Stimulated activated CD4-positive, alpha-beta T cell treated with anti-CD3 and anti-CD28 coated beads, Interleukin-12 subunit alpha, Interleukin-12 subunit beta, amount 100 ng/mL, for 4 hours (primary cell): ENCODE data around the gene SPAG16.
"Not testable (repeated sequence)": the region's sequence is repeated elsewhere in the genome, so short reads cannot be mapped to it uniquely, and the experiment has no call there.

ENCODE experiments used
- DNase-seq: peaks from one replicate; pipeline ENCODE4 v3.0.0-alpha.2; 2020

The SPAG16 gene

GRCh38 chr2:213274143-213274542 is 10.1 kb upstream of the SPAG16 start:
- DNase-seq, result no peak

DNA sequence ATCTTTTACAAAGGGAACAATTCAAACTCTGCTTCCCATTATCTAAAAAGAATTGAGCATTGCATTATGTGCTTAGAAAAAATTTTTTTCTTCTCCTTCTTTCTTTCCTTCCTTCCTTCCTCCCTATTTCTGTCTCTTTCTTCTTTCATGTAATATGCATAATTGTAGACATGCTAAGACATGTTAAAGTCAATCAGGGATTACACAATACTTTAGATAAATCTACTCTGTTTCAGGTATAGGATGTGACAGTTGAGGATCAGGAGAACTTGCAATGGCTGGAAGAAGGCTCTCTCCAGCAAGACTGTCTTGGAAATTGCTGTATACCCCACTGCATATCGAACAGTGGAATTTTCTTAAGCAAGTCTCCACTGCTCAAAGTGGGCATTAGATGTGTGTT is 9.0 kb upstream of the SPAG16 start:
- no peak for DNase-seq

DNA sequence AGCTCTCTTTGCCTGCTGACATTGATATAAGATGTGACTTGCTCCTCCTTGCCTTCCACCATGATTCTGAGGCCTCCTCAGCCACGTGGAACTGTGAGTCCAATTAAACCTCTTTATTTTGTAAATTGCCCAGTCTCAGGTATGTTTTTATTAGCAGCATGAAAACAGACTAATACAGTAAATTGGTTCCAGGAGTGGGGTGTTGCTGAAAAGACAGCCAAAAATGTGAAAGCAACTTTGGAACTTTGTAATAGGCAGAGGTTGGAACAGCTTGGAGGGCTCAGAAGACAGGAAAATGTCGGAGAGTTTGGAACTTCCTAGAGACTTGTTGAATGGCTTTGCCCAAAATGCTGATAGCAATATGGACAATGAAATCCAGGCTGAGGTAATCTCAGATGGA is 7.1 kb upstream of the SPAG16 start:
- not testable (repeated sequence) for DNase-seq

GRCh38 chr2:213279116-213279620 is 5.1 kb upstream of the SPAG16 start:
- DNase-seq, result no peak

GRCh38 chr2:213279971-213280370 is 4.3 kb upstream of the SPAG16 start:
- DNase-seq, result no peak

DNA sequence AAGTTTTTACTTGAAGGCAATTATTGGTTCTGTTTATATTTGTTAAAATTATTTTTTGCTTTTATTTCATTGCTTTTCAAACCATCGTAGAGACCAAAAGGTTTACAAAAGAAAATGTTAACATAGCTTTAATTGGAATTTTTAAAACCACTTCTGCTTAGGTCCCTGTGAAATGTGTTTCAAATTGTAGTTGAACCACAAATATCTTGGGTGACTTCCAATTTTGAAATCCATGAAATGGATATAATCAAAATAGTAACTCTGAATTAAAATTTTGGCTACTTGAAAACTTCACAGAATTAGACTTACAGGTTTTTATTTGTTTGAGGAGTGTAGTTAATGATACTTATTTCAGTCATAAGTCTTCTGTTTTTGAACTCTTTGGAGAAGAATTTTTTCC is 3.1 kb upstream of the SPAG16 start:
- no peak for DNase-seq

DNA sequence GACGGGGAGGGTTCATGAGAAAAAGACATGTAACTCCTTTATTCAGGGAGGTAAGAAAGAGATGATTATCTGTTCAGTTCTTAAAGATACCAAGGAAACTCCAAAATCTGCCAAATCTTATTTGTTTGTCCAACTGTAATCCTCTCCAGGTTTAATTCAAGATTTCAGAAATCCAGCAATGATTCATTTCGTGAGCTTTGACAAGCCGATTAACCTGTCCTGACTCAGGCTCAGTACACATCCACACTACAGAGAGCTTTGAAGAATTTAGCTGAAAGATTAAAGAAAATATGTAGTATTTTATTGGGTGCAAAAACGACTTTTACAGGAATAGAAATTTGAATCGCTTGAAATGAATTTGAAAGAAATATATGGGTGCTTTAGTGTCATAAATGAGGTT is 1.1 kb downstream of the SPAG16 start:
- DNase-seq, result no peak

DNA sequence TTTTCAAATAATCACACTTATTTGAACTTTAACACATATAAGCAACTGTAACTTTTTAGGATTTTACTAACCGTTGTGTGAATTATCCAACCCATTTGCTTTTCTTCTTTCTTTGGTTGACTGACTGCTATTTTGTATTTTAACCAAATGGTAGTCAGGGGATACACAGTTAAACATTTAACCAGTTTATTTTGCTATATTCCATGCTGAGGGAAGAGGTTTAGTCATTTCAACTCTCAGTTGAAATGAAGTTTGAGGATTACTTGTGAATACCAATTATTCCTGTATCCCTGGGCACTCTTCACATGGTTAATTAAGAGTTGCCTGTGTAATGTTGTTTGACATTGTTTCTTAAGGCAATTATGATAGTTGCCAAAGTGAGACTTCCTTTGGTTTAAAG is 1.9 kb downstream of the SPAG16 start:
- no peak for DNase-seq

GRCh38 chr2:213288913-213289700 is 4.8 kb downstream of the SPAG16 start:
- DNase-seq, result no peak

GRCh38 chr2:213290501-213290900 is 6.2 kb downstream of the SPAG16 start:
- DNase-seq, result no peak

- DNase-seq, result no peak
Observed at GRCh38 chr2:213296270-213296669, 12.0 kb downstream of the SPAG16 start.

DNA sequence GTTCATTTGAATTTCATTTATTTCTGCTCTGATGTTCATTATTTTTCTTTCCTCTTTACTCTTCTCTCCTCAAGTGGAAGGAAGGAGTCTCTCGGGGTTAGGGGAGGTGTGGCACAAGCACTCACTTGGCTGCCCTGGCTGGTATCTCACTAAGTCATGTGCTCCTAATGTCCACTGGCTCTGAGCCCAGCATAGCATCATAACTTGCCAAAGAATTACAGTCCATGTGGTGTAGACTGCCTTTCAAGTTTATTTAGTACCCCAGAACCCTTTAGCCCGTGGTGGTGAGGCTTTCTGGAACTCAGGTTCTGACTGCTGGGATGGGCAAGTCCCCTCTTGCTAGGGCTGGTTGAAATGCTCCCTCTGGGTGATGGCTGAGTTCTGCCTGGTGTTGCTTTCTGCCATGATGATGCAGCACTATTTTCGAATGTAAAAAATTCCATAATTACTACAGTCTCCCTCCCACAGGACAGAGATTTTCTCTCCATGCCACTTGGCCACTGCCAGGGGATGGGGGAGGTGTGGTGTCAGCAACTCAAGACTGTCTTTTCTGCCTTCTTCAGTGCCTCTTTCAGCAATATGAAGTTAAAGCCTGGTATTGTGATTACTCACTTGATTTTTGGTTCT is 22.2 kb downstream of the SPAG16 start:
- no peak for DNase-seq

DNA sequence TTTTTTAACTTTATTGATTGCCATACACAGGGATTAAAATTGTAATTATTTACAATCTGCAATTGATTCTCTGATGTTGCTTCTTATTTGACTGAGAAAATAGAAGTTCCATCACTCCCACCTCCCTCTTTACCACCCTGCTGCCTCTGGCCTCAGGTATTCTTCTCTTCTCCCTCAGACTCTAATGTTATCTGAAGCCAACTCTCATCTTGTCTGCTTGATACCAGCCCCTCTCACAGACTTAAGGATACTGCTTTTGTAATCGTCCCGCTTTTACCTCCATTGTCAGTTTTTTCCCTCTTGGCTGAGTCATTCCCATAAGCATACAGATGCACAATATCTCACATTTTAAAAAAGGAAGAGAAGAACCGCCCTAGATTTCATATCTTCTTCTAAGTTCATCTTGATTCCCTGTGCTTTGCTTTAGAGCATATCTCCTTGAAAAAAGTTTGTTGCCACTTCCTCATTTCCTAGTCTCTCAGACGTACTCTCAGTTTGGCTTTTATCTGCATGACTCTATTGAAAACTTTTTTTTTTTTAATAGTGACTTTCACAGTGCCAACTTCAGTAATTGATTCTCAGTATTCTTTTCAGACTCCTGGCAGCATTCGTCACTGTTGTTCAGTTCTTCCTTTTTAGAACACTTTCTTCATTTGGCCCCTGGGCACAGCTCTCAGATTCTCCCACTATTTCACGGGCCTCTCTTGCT is 31.1 kb downstream of the SPAG16 start:
- DNase-seq, result no peak

GRCh38 chr2:213316001-213316735 is 31.9 kb downstream of the SPAG16 start:
- no peak for DNase-seq

DNA sequence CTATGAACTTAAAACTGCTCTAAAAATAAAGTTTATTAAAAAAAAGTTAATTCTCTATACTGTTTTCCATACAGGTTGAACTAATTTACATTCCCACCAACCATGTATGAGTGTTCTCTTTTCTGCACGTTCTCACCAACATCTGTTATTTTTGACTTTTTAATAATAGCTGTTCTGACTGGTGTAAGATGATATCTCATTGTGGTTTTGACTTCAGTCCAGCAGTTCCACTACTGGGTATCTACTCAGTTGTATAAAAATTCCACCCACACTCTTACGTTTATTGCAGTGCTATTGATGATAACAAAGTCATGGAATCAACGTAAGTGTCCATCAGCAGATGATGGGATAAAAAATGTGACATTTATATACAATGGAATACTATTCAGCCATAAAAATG is 33.7 kb downstream of the SPAG16 start:
- DNase-seq, result no peak

DNA sequence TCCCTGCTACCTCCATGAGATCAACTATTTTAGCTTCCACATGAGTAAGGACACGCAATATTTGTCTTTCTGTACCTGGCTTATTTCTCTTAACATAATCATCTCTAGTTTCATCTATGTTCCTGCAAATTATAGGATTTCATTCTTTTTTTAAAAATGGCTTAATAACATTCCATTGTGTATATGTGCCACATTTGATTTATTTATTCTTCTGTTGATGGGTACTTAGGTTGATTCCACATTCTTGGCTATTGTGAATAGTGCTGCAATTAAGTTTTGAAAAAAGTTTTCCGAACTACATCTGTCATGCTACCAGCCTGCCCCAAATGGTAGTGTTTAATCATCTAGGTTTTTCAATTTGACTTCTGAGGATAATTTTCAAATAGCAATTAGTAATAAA is 36.3 kb downstream of the SPAG16 start:
- DNase-seq, result no peak

GRCh38 chr2:213336253-213336770 is 52.0 kb downstream of the SPAG16 start:
- no peak for DNase-seq

GRCh38 chr2:213353419-213353818 is 69.2 kb downstream of the SPAG16 start:
- DNase-seq, result no peak

DNA sequence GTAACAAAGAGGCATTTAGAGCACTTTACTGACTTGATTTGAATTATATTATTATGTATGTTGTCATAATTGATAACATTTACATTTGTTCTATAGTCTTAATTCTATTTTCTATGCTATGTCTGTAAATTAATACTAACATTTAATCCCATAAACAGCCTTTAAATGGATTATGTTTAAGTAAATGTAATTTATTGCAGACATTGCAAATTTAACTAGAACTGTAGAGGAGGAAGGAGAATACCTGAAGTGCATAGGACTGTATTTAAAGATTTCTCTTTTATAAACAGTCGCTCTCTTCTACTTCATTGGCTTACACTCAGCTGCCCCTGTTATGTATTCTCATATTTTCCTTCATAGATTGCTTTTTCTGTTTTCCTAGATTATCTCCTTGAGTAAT is 92.4 kb downstream of the SPAG16 start:
- no peak for DNase-seq

DNA sequence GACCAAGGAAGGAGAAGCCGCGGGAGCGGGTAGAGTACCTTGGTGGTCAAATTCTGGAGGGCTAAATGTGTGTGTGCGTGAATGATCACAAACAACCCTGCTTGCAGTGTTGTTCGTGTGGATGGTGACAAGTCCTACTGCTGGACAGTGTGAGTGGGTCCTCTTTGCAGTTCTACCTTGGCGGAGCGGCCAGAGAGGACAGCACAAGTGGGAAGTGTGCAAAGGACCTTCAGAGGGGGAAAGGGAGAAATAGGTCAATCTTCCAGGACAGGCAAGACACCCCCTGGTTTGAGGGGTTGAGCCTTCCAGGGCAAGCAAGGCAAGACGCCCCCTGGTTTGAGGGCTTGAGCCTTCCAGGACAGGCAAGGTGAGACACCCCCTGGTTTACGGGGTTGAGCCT is 122.8 kb downstream of the SPAG16 start:
- DNase-seq, result not testable (repeated sequence)

- DNase-seq, result not testable (repeated sequence)
Observed at GRCh38 chr2:213408426-213409070, 124.3 kb downstream of the SPAG16 start.

DNA sequence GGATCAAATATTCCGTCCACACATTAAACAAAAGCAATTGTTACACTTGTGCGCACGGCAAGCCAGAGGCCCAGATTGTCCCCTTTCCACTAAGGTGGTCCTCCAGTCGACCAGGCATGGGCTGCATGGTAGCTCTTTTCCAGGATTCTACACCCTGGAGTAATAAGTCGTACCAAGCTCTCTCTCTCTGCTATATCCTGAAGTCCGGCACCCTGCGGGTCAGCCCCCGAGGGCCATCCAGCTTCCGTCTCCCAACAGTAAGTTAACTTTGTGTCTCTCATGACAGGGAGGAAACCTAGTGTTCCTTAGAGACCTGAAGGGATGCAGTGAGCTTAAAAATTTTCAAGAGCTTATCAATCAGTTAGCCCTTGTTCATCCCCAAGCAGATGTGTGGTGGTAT is 126.4 kb downstream of the SPAG16 start:
- not testable (repeated sequence) for DNase-seq
